ENCODE data around the gene FTCD.
"Not testable (repeated sequence)": the region's sequence is repeated elsewhere in the genome, so short reads cannot be mapped to it uniquely, and the experiment has no call there.

The FTCD gene, protein sequence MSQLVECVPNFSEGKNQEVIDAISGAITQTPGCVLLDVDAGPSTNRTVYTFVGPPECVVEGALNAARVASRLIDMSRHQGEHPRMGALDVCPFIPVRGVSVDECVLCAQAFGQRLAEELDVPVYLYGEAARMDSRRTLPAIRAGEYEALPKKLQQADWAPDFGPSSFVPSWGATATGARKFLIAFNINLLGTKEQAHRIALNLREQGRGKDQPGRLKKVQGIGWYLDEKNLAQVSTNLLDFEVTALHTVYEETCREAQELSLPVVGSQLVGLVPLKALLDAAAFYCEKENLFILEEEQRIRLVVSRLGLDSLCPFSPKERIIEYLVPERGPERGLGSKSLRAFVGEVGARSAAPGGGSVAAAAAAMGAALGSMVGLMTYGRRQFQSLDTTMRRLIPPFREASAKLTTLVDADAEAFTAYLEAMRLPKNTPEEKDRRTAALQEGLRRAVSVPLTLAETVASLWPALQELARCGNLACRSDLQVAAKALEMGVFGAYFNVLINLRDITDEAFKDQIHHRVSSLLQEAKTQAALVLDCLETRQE

GRCh38 chr21:46155514-46156377, at the start of gene FTCD:
Gene FTCD (minus strand): TSS chr21:46155579. CDS start chr21:46155523, 56 bp downstream.
- no peak for DNase-seq

GRCh38 chr21:46205166-46205565, 49.8 kb upstream of the FTCD start:
- DNase-seq = no peak

GRCh38 chr21:46203203-46203600, 47.8 kb upstream of the FTCD start:
- no peak for DNase-seq

- DNase-seq = no peak
These were observed 47.3 kb upstream of the FTCD start for GRCh38 chr21:46202592-46203202.

DNA sequence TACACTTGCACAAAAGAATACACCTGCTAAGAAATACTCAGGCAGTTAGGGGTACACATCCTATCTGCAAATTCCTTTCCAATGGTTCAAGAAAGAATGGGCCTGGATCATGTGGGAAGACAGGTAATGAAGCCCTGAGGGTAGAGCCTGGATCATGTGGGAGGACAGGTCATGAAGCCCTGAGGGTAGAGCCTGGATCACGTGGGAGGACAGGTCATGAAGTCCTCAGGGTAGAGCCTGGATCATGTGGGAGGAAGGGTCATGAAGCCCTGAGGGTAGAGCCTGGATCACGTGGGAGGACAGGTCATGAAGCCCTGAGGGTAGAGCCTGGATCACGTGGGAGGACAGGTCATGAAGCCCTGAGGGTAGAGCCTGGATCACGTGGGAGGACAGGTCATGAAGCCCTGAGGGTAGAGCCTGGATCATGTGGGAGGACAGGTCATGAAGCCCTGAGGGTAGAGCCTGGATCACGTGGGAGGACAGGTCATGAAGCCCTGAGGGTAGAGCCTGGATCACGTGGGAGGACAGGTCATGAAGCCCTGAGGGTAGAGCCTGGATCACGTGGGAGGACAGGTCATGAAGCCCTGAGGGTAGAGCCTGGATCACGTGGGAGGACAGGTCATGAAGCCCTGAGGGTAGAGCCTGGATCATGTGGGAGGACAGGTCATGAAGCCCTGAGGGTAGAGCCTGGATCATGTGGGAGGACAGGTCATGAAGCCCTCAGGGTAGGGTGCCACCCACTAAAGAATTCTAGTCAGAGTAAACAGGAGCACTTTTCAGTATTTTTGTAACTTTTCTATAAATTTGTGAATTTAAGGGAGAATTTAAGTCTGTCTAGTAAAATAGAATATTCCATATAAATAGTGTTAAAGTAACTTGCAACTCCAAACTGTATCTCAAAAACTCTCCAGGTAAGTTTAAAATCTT, 45.8 kb upstream of the FTCD start:
- DNase-seq = not testable (repeated sequence)

- no peak for DNase-seq
These were observed 44.3 kb upstream of the FTCD start for GRCh38 chr21:46199436-46200373.

DNA sequence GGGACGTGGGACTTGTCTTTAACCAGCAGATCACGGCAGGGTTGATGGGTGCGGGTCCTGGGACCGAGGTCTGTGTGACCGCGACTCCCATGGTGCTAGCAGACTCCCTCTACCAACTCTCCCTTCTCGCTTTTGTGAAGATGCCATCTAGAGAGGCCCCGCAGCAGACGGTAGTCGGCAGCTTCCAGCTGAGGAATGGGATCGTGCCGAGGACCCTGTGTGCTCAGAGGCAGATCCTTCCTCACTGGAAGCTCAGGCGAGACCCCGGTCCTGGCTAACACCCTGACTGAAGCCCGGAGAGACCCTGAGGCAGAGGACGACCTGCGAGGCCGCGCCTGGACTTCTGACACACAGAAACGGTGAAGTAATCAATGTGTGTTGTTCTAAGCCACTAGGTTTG, 41.4 kb upstream of the FTCD start:
- no peak for DNase-seq

DNA sequence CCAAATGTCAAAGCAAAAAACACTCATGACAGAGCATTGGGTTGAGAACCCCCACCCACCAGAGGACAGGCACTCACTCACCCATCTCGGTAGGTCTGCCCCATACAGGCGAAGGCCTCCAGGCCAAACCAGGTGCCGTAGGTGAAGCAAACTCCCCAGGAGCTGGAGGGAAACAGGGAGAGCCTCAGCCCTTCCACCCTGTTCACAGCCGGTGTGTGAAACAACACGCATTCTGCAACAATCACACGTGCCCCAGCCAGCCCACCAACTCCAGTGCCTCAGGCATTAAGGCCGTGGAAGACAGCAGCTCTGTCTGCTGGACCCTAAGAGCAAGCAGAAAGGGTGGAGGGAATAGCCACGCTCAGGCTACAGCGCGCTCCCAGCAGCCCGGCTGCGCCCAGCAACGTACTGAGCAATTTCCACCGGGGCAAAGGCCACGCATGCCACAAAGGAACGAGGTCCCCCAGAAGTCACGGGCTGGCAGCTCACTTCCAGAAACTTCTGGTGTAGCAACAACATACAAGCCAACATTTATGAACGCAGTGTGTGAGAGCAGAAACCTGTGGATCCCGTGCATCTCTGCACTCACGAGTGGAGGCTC, 40.3 kb upstream of the FTCD start:
- no peak for DNase-seq

GRCh38 chr21:46194374-46195334, 39.3 kb upstream of the FTCD start:
- DNase-seq = no peak

DNA sequence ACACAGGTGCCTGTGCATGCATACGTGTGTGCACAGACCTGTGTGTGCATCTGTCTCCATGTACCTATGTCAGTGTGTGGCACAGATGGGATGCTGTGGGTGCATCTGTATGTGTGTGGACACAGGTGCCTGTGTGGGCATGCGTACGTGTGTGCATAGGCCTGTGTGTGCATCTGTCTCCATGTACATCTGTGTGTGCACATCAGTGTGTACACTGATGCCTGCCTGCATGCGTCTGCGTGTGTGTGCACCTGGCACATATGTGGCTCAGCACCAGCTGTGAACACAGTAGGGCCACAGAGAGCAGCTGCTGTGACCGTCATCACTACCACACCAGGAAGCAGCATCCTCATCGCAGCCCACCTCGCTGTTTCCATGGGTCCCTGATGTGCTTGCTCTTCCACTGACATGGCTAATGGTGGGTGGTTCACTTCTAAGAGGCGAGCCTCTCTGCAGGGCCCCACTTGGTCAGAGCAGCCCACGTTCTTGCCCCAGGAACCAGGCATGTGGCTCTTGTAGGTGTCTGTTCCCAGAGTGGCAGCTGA, 38.5 kb upstream of the FTCD start:
- no peak for DNase-seq

- DNase-seq = no peak
These were observed 36.6 kb upstream of the FTCD start for GRCh38 chr21:46191686-46192575.

- no peak for DNase-seq
These were observed 35.9 kb upstream of the FTCD start for GRCh38 chr21:46191257-46191685.

DNA sequence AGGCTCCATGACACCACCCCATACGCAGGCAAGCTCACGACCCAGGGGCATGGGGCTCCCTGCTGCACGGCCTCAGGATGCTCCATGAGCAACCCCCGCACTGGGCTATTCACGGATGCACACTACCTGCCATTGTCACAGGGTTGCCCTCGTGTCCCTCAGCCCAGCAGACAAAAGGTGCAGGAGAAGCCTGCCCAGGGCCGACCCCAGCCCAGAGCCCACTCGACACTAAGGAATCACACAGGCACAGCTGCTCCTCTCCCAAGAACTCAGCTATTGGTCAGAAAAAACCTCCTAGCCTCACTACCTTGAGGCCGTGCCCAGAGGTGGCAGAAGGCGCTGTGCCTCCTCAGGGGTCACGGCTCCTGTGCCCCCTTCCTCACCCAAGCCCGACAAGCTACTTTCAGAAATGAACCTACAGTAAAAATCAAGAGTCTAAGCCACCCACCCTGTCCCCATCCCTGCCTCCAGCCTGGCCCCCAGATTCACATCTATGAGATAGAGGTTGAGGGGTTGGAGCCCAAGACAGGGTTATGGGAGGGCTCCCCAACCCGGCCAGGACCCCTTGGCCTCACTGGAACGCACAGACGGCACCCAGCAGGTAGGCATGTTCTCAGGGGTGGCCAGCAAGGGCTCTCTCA, 35.2 kb upstream of the FTCD start:
- DNase-seq = no peak

- DNase-seq = no peak
These were observed 34.6 kb upstream of the FTCD start for GRCh38 chr21:46189959-46190490.

- DNase-seq = no peak
These were observed 34.0 kb upstream of the FTCD start for GRCh38 chr21:46189213-46189958.
